HG03060 (cell line): ENCODE measurements around the gene DLGAP4.

Source experiments
- ATAC-seq: cut with Tn5 transposase; IDR thresholded peaks from one replicate; pipeline ENCODE4 v1.9.1; 2021; ENCODE audit warnings: low read depth, moderate number of reproducible peaks; ENCODE audit not compliant: unreplicated experiment

DLGAP4 gene, protein sequence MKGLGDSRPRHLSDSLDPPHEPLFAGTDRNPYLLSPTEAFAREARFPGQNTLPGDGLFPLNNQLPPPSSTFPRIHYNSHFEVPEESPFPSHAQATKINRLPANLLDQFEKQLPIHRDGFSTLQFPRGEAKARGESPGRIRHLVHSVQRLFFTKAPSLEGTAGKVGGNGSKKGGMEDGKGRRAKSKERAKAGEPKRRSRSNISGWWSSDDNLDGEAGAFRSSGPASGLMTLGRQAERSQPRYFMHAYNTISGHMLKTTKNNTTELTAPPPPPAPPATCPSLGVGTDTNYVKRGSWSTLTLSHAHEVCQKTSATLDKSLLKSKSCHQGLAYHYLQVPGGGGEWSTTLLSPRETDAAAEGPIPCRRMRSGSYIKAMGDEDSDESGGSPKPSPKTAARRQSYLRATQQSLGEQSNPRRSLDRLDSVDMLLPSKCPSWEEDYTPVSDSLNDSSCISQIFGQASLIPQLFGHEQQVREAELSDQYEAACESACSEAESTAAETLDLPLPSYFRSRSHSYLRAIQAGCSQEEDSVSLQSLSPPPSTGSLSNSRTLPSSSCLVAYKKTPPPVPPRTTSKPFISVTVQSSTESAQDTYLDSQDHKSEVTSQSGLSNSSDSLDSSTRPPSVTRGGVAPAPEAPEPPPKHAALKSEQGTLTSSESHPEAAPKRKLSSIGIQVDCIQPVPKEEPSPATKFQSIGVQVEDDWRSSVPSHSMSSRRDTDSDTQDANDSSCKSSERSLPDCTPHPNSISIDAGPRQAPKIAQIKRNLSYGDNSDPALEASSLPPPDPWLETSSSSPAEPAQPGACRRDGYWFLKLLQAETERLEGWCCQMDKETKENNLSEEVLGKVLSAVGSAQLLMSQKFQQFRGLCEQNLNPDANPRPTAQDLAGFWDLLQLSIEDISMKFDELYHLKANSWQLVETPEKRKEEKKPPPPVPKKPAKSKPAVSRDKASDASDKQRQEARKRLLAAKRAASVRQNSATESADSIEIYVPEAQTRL

GRCh38 chr20:36305602-36306551, at the start of gene DLGAP4:
Gene DLGAP4, plus strand, starts transcription at chr20:36306339. Its CDS starts 125,379 bp downstream, at chr20:36431718.
- ATAC-seq = no peak

GRCh38 chr20:36259177-36260061, 46.7 kb upstream of the DLGAP4 start:
- no peak for ATAC-seq

DNA sequence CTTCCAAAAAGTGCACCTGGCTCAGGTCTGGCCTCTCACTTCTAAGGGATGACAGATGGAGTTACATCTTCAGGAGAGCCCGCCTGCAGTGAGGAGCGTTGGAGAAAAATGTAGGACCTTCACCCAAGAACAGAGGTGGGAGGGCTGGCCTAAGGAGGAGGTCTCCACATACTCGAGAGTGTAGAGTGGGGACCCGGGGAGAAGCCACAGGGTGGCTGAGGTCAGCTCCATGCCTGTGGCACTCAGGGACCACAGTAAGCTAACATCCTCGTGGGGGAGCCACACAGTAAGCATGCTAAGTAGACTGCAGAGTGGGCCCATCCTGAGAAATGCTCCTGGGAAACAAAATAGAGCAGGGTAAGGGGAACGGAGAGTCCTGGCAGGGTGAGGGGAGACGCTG, 45.8 kb upstream of the DLGAP4 start:
- ATAC-seq = no peak

DNA sequence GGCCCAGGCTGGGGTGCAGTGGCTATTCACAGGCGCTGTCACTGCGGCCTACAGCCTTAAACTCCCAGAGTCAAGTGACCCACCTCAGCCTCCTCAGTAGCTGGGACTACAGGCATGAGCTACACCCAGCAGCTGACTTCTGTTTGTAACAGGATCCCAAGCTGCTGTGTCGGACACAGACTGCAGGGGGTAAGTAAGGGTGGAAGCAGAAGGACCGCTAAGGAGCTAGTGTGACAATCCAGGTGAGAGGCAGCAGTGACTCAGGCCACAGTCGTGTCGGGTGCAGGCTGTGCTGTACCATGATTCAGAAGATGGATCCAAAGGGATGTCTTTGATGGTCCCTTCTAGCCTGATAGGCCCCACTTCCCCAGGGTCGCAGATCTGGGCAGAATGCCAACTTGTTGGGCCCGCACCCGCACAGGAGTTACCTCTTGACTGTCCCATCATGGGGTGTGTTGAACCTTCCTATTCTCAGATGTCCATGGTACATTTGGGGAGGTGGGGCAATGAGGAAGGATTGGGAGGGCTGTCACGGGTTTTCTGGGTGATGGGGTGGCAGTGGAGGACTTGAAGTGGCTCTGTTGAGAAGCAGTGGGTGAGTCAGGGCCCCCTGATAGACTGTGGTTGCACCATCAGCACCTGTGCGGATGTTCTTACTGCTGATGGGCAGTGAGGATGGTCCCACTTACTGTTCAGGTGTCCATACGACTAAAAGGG, 44.6 kb upstream of the DLGAP4 start:
- no peak for ATAC-seq

- ATAC-seq = no peak
Measured at GRCh38 chr20:36262440-36262839, 43.7 kb upstream of the DLGAP4 start.

GRCh38 chr20:36264426-36265246, 41.5 kb upstream of the DLGAP4 start:
- no peak for ATAC-seq

DNA sequence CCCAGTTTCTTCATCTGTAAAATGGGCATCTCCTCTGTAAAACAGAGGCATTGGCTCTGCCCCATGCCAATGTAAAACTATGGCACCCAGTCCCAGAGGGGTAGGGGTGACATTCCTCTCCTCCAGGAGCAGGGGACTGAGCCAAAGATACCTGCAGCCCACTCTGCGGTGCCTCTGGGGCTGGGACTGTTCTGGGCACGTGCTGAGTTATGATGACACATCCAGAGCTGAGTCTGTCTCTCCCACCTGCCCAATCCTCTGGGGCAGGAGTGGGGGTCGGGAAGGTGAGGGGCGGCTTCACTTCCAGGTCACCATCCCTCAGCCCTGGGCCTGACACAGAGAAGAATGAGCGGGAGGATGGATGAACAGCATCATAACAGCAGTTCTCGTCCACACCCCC, 40.0 kb upstream of the DLGAP4 start:
- no peak for ATAC-seq

DNA sequence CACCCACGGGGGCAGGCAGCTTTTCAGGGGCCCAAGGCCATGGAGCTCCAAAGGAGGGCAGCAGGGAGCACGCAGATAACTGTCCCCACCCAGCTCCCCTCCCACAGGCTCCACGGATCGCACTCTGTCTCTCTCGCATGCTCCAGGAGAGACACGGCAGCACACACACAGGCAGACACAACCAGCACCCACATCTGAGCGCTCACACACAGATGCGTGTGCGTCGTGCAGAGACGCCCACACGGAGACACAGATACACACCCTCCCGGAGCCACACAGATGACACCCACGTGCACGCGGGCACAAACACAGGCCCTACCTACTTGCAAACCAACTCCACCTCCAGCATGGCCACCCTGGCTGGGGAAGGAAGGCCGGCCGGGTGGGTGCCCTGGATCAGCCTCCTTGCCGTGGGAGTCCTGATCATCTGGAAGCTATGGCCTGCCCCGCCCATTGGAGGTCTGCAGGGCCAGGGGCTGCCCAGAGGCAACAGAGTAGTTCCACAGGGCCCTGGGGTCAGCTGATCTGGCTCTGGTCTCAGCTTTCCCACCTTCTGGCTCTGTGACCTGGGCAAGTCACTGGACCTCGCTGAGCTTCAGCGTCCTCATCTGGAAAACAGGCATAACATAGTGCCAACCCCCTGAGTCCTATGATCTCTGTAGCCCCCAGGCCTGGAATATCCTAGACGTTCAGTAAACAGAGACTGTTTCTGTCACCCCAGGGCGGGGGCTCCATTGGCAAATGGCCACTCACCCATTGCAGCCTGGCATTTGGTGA, 38.3 kb upstream of the DLGAP4 start:
- no peak for ATAC-seq

DNA sequence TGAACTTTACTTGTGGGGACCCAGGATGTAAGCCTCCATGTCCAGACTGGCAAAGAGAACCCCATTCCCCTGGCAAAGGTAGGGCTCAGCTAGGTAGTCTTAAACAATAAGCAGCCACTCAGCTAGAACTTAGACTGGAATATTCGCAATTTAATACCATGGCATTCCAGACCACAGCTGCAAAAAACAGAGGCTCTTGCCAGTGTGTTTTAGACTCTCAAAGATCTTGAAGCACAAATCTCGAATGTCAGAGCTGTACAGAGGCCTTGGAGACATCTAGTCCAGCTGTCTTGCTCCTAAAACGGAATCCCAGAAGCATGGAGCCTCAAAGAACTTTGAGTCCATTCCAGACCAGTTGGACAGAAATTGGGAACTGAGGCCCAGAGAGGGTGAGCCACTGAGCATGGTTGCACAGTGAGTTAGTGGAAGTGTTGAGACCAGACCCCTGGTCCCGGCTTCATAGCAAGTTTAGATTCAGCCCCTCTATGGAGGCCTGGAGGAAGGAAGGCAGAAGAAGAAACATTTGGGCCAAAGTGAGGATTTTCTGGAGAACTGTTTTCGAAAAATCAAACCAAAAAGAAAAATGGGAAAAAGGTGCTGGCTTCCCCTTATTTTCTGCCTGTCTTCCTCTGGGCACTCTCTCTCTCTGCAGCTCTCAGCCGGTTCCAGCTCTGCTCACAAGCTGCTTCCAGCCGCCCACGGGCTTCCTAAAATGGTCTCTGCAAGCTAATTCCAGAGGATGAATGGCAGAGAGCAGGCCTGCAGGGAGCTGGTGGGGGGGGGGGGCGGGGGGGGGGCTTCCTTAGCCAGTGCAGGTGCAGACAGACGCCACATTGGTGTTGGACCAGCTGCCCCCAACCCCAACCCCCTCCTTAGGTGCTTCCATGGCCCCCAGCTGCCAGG, 37.4 kb upstream of the DLGAP4 start:
- ATAC-seq = no peak

DNA sequence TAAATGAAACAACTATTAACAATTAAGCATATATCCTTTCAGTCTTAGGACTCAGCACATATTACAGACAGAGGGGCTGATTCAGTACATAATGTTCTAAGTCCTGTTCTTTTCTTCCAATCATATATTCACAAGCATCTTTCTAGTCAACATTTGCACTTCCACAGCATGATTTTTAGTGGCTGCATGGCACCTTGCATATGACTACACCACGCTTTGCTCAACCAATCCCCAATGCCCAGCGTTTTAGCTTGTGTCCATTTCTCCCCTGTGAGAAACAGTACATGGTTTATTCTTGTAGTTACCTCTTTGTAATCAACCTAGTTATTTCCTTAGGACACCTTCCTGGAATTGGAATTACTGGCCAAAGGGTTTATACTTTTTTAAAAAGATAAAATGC, 36.6 kb upstream of the DLGAP4 start:
- ATAC-seq = no peak

DNA sequence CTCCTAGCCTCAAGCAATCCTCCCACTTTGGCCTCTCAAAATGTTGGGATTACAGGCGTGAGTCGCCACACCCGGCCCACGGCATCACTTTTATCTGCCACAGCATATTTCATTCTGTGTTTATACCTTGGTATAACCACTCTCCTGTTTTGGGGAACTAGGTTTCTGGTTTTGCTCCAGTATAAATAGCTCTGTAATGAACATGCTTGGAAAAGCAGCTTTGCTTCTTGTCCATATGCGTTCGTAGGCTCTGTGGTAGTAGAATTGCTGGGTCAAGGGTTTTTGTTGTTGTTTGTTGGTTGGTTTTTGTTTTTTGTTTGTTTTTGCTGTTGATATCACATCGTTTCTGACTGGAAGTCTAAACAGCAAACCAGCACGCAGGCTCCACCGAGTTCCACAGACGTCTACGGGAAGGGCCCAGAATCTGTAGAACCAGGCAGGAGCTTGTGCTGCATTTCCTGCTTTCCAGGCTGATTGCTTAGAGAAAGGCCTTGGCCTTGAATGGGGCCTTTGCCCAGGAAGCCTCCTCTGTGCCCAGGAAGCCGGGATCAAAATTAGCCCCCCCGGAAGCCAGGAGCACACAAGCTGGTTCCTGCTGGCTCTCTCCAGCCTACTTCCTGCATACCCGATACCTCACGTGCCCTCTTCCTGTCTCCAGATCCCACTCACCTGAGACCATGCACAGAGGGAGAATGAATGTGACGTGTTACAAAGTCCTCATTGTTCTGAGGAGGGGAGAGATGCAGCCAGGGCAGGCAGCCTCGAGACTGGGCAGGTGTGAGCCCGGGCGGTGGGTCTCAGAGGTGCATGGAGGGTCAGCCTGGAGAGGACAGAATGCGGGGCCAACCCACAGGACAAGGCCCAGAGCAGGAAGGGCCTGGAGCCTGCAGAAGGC, 35.1 kb upstream of the DLGAP4 start:
- ATAC-seq = no peak

DNA sequence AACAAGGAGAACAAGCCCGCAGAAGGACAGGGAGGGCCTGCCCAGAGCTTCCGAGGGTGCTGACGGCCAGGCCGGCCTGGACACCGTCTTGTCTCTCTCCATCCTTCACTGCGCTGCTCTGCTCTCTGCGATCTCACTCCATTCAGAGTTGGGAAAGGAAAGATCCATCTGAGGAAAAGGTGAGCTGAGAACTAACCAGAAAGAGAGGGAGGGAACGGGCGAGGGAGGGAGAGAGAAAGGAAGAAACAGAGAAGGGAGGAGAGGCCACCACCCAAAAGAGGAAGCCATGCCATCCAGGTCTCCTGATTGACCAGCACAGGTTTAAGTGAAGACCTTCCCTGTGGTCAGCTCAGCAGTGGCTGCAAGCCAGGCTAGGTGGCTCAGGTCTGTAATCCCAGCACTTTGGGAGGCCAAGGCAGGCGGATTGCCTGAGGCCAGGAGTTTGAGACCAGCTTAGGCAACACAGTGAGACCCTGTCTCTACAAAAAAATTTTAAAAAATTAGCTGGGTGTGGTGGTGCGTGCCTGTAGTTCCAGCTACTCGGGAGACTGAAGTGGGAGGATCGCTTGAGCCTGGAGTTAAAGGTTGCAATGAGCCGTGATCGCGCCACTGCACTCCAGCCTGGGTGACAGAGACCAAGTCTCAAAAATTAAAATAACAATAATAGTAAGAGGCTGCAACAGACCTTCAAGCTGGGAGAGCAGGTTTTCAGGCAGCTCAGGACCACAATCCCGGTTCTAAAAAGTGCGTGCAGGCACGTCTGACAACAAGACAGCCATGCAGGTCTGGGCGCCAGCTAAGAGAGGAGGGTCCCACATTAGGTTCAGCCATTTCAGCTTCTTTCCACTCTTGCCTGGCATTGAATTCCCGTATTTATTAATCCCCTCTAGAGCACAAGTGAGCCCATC, 34.2 kb upstream of the DLGAP4 start:
- ATAC-seq = no peak

DNA sequence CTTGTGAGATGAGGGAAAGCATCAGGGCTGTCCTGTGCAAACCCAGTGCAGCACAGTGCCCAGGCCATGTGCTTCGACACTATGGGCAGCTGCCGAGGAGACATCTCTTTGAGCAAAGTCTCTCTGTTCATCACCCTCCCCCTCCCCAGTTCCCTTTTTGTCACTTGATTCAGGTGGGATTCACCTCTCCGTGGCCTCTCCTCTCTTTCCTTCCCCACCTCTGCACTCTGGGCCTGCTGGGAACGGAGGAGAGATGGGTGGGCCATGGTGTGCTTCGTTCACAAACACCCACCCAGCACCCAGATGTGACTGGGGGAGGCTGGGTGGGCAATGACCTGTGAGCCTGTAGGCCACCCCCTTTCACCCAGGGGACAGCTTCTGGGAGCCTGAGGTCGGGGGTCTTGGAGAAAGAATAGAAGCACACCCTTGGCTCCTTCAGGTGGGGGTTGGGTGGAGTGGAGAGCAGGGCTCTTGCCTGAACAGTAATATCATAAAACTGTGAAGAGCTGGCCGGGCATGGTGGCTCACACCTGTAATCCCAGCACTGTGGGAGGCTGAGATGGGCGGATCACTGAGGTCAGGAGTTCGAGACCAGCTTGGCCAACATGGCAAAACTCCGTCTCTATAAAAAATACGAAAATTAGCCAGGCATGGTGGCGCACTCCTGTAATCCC, 33.5 kb upstream of the DLGAP4 start:
- no peak for ATAC-seq
